Measurements from ENCODE around the gene HHATL. TPM values are rescaled to one million over a fixed set of nuclear protein-coding genes. Genes with fewer than 3 reads are reported as not detected.

Gene HHATL
- polyA plus RNA-seq, 1 donor, result 73.4 TPM

DNA sequence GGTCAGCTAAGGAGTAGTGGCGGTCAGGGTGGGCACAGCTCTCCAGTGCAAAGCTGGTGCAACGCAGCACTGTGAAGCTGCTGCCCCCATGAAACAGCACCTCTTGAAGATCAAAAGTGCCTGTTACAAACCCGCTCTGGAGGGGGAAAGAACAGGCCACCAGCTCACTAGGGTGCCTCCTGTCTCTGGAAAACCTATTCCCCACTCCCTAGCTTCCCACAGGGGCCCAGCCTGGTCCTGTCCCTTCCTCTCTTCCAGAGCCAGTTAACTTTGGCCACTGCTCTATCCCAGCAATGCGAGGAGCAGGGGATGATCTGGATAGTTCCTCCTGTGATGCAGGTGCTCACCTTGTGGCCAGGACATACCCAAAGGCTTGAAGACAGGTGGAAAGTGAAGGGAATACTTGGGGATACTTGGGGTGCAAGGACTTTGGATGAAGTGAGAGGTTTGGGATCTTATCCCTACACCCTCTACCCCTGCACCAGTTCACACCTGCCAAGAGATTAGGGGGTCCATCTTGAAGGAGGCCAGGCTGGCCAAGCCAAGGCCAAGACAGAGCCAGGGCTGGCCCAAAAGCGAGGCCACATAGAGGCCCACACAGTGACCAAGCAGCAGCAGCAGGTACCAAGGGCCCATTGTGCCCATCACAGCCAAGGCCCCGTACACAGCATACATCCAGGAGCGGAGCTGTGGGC, 4.2 kb downstream of the HHATL start:
- DNase-seq (ENCODE audit: low read depth), result no peak

DNA sequence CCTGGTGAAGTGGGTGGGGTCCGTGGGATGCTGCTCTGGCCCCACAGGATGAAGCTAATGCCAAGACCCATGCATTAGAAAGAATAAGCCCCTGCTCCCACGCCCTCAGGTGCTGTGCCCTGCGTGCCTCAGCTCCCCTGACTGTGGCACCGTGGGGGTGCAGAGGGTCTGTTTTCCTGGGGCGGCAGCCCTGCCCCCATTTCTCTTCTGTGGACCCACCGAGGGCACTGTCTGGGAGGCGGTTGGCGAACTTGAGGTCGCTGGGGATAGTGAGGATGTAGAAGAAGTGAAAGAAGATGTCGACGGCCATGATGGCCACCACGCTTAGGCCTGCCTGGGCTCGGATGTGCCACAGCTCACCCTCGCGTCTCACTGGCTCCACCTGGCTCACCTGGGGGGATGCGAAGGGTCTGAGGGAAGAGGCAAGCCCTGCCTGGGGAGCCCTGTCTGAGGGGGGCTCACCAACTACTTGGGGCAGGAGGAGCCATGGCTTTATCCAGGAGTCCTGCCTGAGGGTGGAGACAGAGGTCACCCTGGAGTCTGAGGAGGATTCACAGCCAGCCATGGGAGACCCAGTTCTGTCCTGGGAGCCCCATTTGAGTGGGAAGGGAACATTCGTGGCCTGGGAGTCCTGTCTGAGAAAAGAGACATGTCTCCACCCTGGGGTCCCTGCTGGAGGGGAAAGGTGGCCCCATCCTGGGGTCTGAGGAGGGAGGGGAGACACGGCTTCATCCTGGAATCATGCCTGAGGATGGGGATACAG, 5.1 kb downstream of the HHATL start:
- DNase-seq (ENCODE audit: low read depth), result no peak

DNA sequence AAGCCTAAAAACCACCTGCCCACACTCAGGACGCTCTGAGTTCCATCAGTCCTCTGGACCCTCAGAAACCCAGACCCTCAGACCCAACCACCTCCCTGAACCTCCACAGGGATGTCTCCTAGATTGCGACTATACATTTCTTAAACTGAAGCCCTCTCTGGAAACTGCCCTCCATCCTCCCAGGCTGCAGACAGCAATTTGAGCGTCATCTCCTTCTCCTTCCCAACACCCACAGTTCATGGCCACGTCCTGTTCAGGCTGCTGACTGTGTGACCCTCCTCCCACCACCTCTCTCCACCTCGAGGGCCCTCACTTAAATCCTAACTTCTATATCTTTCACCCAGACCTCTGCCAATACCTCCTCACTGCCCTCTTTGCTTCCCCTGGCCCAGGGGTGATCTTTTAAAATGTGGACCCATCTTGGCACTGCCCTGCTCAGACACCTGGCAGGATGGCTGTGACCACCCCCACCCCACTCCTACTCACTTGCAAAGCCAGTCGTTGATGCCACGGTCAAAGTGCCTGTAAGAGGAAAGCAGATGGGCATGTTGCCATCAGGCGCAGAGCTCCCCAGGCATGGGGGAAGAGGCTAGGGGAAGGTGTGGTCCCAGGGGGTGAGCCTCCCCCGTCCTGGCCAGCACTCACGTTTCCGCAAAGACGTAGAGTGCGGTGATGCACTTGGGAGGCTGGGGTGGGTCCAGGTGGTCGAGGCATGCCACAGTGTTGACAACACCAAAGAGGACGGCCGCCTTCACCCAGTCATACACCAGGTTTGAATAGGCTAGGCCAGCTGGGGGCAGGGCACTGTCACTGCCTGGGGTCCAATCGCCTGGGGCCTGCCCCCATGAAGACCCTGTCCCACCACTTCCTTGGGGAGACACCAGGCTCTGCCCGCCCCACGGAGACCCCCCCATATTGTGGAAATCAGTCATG, 6.0 kb downstream of the HHATL start:
- DNase-seq (ENCODE audit: low read depth), result no peak

DNA sequence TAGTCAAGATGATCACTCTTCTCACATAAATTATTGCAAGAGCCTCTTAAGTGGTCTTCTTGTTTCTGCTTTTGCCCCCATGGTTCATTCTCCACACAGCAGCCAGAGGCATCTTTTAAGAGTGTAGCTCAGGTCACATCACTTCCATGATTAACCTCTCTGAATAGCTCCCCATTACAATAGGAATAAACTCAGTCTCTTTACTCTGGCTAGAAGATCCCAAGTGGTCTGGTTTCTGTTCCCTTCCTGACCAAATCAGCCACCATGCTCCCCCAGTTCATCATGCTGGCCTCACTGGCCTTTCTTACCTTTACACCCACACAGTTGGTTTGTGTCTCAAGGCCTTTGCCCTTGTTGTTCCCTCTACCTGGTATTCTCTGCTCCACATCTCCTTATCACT, 8.2 kb downstream of the HHATL start:
- DNase-seq (ENCODE audit: low read depth), result no peak

DNA sequence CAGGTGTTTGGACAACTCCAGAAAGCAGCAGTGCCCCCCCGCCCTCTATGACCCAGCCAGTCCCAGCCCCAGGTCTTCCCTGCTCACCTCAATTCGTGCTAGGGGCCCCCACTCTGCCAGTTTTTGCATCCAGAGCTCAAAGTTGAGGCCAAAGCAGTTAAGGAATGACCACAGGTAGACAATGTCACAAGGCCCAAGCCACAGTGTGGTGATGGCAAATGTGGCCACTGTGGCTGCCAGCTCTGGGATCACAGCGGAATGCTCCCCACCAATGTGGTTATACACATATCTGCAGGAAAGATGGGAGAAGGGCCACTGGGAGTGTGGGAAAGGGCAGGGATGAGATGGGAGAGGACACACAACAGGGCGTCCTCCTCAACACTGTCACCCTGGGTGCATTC, 9.1 kb downstream of the HHATL start:
- DNase-seq (ENCODE audit: low read depth), result no peak

DNA sequence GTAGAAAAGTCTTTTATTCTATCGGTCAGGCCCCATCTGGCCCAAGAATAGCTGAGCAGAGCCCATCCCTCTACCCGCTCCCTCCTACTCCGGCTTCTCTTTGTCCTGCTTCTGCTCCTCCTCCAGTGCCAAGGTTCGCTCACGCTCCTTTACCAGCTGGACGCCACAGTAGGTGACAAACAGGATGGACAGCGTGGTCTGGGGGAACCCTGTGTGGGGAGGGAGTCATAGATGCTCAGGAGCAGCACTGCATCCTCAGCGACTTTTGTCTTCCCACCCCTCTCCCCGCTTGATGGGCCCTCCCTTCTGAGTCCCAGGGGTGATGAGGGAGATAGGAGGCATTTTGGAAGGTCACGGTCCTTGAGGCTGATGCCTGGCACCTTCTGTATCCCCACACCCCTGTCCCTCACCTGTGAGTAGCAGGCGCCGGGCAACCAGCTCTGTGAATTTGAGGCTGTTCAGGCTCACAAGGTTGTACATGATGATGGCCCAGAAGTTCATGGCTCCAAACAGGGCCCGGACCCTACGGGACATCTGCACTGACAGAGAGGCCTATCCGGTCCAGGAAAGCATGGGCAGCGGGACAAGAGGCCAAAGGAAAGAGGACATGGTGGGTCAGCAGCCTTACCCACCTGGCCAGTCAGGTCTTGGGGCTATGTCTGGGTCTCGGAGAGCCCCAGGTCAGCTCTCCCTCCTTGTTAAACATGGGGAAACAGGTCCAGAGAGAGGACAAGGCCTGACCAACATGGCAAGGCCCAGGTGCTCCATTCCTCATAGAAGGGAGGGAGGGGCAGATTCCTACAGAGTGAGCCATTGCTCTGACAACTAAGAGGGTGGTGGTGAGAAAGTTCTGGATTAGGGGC, 9.7 kb downstream of the HHATL start:
- DNase-seq (ENCODE audit: low read depth), result no peak

DNA sequence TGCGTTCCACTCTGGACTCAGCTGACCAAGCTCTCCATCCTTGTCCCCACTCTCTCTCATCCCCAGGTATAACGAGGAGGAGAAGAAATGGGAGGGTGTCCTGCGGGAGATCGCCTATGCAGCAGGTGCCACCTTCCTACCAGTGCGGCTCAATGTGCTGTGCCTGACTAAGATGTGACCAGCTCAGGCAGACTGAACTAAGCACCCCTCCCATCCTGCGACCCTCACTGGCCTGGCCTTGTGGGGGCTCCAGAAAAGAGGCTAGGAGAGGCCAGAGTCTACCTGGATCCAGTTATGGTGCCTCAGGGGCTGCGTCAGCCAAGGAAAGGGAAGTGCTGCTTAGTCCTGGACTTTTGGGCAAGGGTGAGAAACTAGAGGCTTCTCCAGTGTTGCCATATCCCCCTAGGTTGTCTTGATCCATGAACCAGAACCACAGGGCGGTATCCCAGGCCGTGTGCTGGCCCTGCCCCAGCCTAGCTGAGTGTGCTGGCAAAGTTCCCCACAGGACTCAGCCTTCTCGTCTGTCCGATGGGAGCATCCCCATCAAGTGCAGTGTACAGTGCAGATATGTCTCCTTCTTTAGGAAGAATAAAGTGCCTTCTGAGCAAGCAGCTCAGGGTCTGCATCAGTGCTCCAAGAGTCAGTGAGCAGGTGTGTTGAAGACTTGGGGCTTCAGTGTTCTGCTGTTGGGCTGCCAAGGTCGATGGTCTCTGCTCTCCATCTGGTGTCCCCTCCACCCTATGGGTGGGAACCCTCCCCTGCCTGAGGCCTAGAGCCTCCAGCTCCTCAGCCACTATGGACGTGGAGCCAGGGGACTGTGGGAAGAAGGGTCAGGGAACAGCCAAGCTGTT, 10.6 kb downstream of the HHATL start:
- DNase-seq (ENCODE audit: low read depth), result no peak

DNA sequence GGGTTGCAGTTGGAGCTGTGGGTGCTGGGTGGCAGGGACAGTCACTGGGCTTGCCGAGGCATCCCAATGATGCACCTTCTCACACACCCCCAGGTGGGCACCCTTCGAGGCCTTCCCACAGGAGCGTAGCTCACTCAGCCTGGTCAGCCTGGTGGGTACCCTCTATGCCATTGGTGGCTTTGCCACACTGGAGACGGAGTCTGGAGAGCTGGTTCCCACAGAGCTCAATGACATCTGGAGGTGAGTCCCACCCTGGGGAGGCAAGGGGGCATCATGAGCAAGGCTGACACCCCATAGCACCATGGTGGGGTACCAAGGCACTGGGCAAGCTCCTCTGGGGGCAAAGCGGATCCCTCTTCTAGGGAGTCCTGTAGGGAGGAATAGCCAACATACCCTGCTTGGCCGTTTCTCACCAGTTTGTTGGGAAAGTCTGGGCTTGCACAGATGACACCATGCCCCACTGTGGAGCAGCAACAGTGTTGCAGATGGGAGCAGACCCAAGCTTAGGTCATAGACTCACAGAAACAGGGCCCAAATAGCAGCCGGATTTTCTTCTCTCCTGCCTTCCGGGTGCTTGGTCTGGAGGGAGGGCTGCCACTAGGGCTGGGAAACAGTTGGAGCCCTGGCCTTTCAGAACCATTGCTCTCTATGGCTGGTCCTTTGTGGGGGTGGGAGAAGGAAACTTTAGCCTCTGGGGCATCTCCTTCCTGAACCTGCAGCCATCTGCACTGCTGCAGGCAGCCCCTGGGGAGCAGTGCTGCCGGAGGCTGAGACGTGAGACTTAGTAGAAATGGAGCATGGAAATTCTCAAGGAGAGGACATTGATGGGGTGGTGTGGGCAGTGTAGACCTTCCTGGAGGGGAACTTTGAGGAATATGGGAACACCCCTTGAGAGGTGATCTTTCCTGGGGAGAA, 11.6 kb downstream of the HHATL start:
- DNase-seq (ENCODE audit: low read depth), result no peak

DNA sequence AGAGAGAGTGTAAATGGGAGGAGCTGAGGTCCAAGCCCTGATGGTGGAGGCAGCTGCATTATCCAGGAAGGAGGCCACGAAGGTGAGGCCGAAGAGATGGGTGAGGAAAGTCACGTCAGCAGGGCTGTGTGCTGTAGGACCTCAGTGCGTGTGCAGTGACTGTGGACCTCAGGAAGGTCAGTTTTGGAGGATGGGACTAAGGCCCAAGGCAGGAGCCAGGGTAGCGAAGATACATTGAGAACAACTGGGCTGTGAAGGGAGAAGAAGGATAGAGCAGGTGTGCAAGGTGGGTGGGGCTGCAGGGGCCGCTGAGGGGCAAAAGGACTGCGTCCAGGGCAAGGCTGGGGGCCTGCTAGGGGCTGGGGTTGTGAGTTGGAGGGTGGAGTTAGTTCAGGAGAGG, 12.4 kb downstream of the HHATL start:
- no peak for DNase-seq (ENCODE audit: low read depth)

DNA sequence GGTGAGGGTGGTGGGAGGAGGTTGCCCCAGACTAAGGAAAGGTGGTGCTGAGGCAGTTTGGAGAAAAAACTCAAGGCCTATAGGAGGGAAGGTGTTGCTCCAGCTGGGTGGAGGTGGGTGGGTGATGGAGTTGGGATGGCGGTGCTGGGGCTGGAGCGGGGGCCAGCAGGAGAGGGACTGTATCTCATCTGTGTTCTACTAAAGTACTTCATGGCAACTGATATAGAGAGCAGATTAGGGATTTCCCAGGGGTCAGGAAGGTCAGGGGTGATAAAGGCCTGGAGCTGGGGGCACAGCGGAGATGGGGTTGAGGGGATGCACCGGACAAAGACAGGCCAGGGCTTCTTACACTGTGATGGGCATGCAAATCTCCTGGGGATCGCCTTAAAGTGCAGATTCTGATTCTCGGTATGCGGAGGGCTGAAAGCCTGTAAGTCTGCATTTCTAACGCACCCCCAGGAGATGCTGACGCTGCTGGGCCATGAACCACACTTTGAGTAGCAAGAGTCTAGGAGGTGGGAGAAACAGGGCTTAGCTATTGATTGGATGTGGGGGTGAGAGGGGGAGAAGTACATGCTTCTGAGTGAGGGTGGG, 13.1 kb downstream of the HHATL start:
- no peak for DNase-seq (ENCODE audit: low read depth)

DNA sequence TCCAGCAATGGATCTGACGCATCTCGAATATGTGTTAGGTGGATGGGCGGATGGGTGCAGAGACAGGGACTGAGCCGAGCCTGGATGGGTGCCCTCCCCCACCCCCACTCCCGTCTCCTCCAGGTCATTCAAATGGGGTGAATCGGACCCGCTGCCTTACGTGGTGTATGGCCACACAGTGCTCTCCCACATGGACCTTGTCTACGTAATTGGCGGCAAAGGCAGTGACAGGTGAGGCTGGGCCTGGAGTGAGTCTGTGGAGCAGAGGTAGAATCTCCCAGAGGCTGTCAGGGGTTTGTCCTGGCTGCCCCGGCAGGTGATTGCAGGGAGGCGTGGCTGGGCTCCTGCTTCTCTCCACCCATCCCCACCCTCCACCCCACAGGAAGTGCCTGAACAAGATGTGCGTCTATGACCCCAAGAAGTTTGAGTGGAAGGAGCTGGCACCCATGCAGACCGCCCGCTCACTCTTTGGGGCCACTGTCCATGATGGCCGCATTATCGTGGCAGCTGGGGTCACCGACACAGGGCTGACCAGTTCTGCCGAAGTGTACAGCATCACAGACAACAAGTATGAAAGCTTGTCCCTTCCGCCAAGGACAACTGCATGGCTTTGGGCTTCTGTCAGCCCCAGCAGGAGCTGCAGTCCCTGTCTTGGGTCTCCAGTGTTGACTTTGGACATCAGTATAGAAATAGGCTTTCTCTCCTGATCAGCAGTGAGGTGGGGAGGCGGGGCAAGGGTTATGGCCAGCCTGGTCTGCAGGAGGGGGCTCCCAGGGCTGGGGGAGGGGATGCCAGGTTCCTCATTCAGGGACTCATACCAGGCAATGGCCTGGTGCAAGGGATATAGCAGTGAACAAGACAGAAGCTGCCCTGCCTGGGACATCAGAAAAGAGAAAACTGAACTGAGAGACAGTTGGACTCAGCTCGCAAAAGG, 13.8 kb downstream of the HHATL start:
- no peak for DNase-seq (ENCODE audit: low read depth)

DNA sequence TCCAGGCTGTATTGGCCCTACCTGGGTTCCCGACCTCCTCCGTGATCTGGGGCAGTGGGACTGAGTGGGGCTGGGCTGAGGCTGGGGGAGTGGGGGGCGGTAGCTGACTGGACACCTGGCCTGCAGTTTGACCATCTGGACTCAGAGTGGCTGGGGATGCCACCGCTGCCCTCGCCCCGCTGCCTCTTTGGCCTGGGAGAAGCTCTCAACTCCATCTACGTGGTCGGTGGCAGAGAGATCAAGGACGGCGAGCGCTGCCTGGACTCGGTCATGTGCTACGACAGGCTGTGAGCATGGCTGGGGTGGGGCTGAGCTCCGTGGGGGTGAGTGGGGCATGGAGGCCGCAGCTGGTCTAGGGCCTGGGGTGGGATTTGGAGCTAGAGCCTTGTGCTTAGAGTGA, 14.6 kb downstream of the HHATL start:
- no peak for DNase-seq (ENCODE audit: low read depth)

DNA sequence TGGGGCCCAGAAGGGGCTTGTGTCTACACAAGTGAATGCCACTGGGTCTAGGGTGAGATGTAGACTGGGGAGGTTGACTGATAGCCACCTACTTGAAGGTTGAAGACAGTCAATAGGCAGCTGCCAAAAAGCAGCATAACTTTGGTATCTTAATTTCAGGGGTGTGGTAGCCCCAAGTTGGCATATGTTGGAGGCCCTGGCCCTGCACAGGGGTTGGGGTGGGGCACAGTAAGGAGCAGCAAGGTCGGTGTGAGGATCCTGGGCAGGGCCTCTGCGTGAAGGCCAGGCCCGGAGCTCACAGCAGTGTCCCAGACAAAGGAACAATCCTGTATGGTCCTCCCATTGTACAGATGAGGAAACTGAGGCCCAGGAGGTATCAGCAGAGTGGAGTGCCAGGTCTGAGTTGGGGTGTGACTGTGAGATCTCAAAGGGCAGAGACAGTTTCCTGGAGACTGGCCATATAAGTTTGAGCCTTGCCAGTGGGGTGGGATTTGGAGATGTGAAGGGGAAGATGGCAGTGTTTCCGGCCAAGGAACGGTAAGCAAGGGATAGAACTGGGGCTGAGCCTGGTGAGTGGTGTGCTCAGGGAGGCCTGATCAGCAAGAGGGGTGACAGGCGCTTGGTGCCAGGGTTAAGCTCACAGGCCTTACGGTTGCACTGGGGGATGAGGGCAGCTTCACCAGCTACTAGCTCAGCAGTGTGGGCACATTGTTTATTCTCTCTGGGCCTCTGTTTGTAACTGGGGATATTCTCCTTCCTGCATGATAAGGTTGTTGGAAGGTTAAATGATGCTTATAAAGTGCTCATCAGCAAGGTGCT, 15.6 kb downstream of the HHATL start:
- DNase-seq (ENCODE audit: low read depth), result no peak

DNA sequence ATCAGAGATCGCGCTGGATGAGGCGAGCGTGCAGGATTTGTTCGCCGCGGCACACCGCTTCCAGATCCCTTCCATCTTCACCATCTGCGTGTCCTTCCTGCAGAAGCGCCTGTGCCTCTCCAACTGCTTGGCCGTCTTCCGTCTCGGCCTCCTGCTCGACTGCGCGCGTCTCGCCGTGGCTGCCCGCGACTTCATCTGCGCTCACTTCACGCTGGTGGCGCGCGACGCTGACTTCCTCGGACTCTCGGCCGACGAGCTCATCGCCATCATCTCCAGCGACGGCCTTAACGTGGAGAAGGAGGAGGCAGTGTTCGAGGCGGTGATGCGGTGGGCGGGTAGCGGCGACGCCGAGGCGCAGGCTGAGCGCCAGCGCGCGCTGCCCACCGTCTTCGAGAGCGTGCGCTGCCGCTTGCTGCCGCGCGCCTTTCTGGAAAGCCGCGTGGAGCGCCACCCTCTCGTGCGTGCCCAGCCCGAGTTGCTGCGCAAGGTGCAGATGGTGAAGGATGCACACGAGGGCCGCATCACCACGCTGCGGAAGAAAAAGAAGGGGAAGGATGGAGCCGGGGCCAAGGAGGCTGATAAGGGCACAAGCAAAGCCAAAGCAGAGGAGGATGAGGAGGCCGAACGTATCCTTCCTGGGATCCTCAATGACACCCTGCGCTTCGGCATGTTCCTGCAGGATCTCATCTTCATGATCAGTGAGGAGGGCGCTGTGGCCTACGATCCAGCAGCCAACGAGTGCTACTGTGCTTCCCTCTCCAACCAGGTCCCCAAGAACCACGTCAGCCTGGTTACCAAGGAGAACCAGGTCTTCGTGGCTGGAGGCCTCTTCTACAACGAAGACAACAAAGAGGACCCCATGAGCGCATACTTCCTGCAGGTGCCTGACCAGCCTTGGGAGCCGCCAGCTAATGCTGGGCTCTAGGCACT, 16.4 kb downstream of the HHATL start:
- no peak for DNase-seq (ENCODE audit: low read depth)

DNA sequence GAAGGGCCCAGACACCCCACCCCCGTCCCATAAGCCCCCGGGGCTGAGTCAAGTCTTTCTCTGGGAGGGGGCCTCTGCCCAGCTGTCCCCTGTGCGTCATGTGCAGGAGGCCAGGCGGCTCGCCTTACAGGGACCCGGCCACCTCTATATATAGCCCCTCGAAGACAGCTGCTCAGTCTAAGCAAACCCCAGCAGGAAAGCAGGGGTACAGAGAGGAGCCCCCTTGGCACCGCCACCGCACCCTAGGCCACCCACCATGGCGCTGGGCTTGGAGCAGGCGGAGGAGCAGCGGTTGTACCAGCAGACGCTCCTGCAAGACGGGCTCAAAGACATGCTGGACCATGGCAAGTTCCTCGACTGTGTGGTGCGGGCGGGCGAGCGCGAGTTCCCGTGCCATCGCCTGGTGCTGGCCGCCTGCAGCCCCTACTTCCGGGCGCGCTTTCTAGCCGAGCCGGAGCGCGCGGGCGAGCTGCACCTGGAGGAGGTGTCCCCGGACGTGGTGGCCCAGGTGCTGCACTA, 17.2 kb downstream of the HHATL start, which contains the start of gene KLHL40:
KLHL40 (plus strand) TSS at position 175 of the 519 bp plus-strand sequence; CDS start at position 257, 82 bp downstream.
- DNase-seq (ENCODE audit: low read depth), result no peak
